GM18498 (cell line): ENCODE data around the gene INCENP.
A peak's percentile ranks its signal among the peaks of the same experiment; 100 is the strongest.

Experiments
- ATAC-seq: cut with Tn5 transposase; IDR thresholded peaks from one replicate; pipeline ENCODE4 v1.9.1; 2021; ENCODE audit warnings: mild to moderate bottlenecking, moderate library complexity; ENCODE audit not compliant: unreplicated experiment

The INCENP gene

GRCh38 chr11:62124186-62125113, 639 bp downstream of the INCENP start:
- ATAC-seq = peak; percentile 28

DNA sequence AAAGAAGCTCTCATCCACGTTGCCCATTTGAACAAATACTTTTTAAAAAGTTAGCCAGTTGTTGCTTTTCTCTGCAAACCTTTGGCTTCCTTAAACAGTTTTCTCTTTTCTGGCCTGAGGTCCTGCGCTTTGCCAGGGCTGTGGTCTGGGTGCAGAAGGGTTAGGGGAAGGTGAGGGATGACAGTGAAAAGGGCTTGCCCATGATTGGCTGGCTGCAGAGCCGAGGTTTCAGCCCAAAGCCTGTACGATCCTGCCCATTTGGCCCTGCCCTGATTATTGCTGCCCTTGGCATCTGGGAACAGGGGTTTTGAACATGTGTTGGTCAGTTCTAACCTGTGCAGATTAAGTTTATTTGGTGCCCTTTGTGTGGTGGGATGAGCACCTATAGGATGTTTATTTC, 1.5 kb downstream of the INCENP start:
- no peak for ATAC-seq

DNA sequence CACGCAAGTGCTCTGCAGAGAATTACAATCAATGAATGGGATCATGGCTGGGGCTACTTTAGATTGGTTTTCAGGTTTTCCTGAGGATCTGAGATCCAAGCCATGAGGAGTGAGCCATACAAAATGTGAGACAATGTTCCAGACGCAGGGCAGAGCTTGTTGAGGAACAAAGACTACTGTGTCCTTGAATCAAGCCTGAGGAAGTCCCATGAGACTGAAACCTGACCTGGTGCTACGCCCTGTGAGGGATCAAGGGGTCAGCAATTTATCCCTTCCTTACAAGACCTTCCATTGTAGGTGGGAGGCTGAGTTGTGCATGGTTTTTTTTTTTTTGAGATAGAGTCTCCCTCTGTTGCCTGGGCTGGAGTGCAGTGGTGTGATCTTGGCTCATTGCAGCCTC, 2.1 kb downstream of the INCENP start:
- no peak for ATAC-seq

- ATAC-seq = no peak
Observed at GRCh38 chr11:62127426-62127825, 3.6 kb downstream of the INCENP start.

GRCh38 chr11:62127941-62128770, 4.3 kb downstream of the INCENP start:
- ATAC-seq = no peak

- no peak for ATAC-seq
Observed at GRCh38 chr11:62128835-62129234, 5.0 kb downstream of the INCENP start.

- no peak for ATAC-seq
Observed at GRCh38 chr11:62129590-62130282, 5.9 kb downstream of the INCENP start.

DNA sequence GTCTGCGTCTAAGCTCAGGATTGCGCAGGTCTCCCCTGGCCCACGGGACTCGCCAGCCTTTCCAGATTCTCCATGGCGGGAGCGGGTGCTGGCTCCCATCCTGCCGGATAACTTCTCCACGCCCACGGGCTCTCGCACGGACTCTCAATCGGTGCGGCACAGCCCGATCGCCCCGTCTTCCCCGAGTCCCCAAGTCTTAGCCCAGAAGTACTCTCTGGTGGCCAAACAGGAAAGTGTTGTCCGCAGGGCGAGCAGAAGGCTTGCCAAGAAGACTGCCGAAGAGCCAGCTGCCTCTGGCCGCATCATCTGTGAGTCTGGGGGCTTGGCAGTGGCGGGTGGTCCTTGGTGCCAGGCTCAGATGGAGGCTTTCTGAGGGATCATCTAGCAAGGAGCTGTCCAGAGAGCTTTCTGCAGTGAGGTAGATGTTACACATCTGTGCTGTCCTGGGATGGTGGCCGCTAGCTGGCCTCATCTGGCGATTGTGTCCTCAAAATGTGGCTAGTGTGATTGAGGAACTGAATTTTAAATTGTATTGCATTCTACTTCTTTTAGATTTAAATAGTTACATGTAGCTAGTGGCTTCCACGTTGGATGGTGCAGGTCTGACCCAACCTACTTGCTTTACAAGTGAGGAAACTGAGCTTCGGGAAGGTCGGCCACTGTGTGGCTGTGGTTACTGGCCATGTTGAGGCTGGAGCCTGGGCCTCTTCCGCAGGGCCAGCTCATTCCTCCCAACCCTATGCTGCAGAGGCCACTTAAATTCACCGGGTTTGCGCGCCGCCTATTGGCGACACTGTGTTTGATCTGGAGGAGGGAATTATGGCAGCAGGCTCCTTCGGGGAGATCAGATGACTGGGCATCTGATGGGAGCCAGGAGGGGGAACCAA, 6.7 kb downstream of the INCENP start:
- no peak for ATAC-seq

- no peak for ATAC-seq
Observed at GRCh38 chr11:62131170-62131464, 7.3 kb downstream of the INCENP start.

DNA sequence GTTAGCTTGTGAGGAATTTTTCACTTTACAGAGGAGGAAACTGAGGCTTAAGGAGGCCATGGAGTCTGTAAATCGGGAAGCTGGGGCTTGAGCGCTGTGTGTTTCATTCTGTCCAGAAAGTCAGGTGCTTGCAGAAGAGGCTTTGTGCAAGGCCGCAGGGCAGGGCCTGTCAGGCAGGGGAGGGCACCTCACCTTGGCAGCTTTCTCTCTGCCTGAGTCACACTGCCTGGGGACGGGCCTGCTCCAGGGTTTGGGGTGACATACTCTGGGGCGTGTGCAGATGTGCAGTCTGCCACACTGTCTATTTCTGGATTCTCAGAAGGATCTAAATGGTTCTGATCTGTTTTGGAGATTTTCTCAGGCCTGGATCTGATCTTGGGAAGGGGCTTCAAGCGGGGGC, 8.4 kb downstream of the INCENP start:
- ATAC-seq = no peak

DNA sequence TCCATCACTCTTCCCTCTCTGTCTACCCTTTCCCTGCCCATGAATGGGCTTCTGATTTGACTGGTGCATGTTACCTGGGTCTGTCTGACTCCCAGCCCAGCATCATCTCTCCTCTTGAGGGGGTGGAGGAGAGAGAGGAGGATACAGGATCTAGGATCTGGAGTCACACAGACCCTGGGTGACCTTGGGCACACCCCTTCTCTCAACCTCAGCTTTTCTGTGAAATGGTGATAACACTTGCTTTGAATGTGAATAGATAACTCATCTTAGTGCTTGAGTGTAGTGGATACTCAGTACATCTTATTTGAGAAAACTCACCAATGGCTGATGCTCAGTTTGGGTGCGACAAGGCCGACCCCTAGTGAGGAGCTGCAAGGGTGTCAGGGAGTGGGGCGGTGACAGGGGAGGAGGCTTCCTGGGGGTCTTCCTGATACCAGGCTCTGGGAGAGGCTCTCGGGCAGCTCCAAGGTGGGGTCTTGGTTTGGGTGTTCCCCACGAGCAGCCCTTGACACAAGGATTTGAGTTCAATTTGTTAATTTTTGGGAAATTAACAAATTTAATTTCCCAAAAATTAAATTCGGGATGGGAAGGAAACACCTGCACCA, 9.0 kb downstream of the INCENP start:
- no peak for ATAC-seq

GRCh38 chr11:62133328-62134065, 9.7 kb downstream of the INCENP start:
- ATAC-seq = no peak

DNA sequence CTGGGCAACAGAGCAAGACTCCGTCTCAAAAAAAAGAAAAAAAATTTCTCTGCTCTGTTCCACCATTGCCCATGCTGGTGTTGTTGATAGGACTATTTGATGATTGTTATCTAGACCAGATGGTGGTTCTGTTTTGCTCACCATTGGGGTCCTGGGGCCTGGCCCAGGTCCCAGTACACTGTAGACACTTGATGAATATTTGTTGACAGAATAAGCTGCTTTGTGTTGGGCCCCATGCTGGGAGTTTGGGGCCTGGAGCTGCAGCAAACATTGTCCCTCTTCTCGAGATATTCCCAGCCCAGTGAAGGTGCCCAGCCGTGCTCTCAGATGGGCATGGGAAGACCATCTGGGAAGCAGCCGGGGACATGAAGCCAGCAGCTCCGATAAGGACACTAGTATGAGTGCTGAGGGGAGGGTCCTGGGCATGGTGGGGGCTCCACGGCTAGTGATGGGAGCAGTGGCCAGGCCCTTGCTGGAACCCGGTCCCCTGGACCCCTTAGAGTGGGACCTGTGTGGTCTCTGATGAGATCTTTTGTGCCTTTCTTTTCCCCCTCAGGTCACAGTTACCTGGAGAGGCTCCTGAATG, 13.6 kb downstream of the INCENP start:
- no peak for ATAC-seq

- no peak for ATAC-seq
Observed at GRCh38 chr11:62137881-62138629, 14.2 kb downstream of the INCENP start.

DNA sequence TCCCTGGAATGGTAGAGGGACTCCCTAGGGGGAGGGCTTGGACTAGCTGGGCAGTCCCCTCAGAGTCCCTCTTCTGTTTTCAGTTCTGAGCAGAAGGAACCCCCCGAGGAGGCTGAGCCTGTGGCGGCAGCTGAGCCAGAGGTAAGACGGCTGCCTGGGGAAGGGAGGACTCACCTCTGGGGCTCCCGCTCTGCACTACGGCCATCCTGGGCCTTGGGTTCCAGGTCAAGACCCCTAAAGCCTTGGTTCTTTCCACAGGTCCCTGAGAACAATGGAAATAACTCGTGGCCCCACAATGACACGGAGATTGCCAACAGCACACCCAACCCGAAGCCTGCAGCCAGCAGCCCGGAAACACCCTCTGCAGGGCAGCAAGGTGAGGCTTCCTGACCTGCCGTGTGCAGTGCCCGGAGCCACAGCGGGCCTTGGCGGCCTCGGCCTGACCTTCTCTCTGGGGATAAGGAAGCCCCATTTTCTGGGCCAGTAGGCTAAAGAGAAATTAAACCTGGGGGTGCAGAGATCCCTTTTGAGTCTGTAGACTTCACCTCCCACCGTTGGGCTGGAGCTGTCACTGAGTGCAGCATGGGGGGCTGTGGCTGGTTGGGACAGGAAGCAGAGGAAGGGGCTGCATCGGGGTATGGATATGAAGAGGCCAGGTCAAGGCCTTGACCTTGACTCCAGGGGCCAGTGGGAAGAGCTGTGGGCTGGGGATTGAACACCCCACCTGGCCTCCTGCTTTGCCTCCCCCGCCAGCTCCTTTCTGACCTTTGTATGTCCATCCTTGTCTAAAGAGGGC, 15.0 kb downstream of the INCENP start:
- no peak for ATAC-seq

DNA sequence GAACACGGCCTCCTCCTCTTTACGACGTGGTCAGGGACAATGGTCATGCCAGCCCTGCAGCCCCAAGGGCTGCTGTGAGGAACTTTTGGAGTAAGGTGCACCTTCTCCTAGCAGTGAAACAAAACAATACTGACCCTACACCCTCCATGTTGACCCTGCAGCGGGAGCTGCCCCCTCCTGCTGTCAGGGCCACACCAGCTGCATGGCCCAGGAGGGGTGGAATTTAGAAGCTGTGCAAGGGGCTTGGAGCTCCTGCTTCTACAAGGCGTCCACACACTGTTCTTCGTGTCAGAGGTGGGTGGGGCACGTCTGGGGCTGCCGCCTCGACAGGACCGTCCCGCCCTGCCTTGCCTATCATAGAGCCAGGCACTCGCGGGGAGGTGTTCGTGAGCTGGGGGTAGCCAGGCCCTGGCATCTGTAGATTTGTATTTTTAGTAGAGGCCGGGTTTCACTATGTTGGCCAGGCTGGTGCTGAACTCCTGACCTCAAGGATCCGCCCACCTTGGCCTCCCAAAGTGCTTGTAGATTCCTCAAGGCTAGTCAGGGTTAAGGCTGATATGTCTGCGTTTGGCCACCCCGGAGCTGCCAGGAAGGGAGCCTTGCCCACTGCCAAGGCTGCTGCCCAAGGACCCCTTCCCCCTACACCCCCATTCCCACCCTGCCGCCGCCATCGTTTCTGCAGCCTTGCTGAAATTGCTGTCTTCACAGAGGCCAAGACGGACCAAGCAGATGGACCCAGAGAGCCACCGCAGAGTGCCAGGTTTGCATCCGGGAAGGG, 15.9 kb downstream of the INCENP start:
- no peak for ATAC-seq
